ENCODE measurements around the gene EXOSC7.

EXOSC7 gene

DNA sequence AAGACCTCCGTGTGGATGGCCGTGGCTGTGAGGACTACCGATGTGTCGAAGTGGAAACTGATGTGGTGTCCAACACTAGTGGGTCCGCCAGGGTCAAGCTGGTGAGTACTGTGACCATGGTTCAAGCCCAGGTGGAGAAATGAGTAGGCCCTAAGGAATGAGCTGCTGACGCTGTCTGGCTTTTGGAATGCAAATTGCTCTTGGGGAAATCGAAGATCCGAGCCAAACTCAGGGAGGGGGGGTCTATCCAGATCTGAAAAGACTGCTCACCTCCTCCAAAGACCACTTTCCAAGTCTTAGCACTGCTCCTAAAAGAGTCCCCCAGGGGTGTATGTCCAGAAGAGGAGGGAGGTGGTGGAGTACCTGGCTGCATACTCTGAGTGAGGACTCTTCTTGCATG, 13.1 kb downstream of the EXOSC7 start:
- DNase-seq (ENCODE audit: low read depth), result no peak
- TF ChIP-seq CTCF (conservative IDR thresholded peaks at IDR 0.05; ENCODE audit: control insufficient read depth, insufficient read depth, low read depth, low read length), result no peak
- no peak overlapping the region for H3K4me3 ChIP-seq (ENCODE audit: control insufficient read depth, low read depth, low read length)

- DNase-seq (ENCODE audit: low read depth), result no peak
- H3K4me3 ChIP-seq (ENCODE audit: control insufficient read depth, low read depth, low read length), result no peak overlapping the region
- no peak for TF ChIP-seq CTCF (conservative IDR thresholded peaks at IDR 0.05; ENCODE audit: control insufficient read depth, insufficient read depth, low read depth, low read length)
Observed at GRCh38 chr3:44989636-44990373, 13.8 kb downstream of the EXOSC7 start.

DNA sequence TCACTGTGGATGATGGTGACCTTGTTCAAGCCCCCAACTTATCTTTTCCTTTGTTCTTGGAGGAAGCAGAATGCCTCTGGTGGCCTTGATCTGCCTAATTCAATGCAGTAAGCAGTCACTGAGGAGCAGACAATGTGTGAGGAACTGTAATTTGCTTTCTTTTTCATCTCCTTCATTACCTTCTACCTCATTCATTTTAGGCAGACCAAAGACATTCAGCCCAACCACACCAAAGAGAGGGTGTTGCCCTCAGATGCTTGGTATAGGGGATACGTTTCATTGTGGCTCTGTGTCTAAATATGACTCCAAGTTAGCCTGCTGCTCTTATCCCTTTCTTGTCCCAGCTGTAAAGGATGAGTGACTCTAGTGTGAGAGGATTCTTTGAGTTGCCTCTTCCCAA, 15.3 kb downstream of the EXOSC7 start:
- DNase-seq (ENCODE audit: low read depth), result no peak
- no peak overlapping the region for H3K4me3 ChIP-seq (ENCODE audit: control insufficient read depth, low read depth, low read length)
- no peak for TF ChIP-seq CTCF (conservative IDR thresholded peaks at IDR 0.05; ENCODE audit: control insufficient read depth, insufficient read depth, low read depth, low read length)

GRCh38 chr3:44992555-44993470, 16.8 kb downstream of the EXOSC7 start:
- DNase-seq (ENCODE audit: low read depth), result peak; percentile 49
- H3K4me3 ChIP-seq (ENCODE audit: control insufficient read depth, low read depth, low read length), result no peak overlapping the region
- TF ChIP-seq CTCF (conservative IDR thresholded peaks at IDR 0.05; ENCODE audit: control insufficient read depth, insufficient read depth, low read depth, low read length), result peak; percentile 81

- H3K4me3 ChIP-seq (ENCODE audit: control insufficient read depth, low read depth, low read length), result no peak overlapping the region
- DNase-seq (ENCODE audit: low read depth), result peak; percentile 92
- TF ChIP-seq CTCF (conservative IDR thresholded peaks at IDR 0.05; ENCODE audit: control insufficient read depth, insufficient read depth, low read depth, low read length), result no peak
Observed at GRCh38 chr3:44993471-44994205, 17.6 kb downstream of the EXOSC7 start.

GRCh38 chr3:44995142-44995770, 19.2 kb downstream of the EXOSC7 start:
- H3K4me3 ChIP-seq (ENCODE audit: control insufficient read depth, low read depth, low read length), result no peak overlapping the region
- TF ChIP-seq CTCF (conservative IDR thresholded peaks at IDR 0.05; ENCODE audit: control insufficient read depth, insufficient read depth, low read depth, low read length), result no peak
- peak; percentile 90 for DNase-seq (ENCODE audit: low read depth)
